Activated T-helper 1 cell treated with anti-CD3 and anti-CD28 coated beads, Interleukin-2, amount 50 U/mL, for 16 hours (primary cell): ENCODE data around the gene UMPS.
"Not testable (repeated sequence)": the region's sequence is repeated elsewhere in the genome, so short reads cannot be mapped to it uniquely, and the experiment has no call there.

Experiments used
- DNase-seq, 2 donors: peaks; one replicate each; pipeline ENCODE4 v3.0.0-alpha.2; 2020; ENCODE audit warnings: low read depth in 1 of 2, low spot score in 1 of 2

Gene UMPS

GRCh38 chr3:124779116-124779515, 48.9 kb downstream of the UMPS start:
- DNase-seq = no peak

DNA sequence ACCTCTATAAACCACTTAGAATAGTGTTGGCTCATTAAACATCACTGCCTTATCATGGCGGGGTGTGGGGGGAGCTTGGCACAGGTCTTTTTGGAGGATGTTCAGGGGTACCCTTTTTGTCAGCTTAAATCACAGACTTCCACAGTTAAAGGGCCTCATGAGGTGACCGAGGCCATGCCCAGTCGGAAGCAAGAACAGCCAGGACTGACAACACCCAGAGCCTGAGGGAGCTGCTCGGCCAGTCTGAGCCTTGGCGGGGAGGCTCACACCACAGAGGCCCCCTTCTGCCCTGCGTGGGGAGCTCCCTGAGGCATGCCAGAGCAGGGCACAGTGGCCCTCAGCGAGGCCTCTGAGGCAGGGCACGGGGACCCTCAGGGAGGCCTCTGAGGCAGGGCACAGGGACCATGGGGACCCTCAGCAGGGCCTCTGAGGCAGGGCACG, 49.5 kb downstream of the UMPS start:
- DNase-seq = no peak

DNA sequence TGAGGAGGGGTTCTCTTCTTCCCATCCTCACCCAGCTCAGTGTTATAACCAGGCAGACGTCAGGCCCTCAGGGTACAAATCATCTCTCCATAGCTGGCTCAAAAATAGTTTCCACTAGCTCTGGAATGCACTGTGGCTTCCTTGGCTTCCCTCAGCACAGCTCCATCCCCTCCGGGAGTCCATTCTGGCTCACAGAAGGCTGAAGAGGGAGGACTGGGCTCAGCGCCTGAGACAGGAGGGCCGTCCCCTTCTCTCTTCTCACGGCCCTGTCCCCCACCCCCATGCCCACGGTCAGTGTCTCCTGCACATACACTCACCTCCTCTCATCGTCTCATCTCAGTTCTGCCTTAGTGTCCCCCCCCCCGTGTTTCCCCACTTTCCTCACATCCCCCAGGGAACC, 50.1 kb downstream of the UMPS start:
- DNase-seq = no peak

GRCh38 chr3:124780761-124781475, 50.7 kb downstream of the UMPS start:
- no peak for DNase-seq

DNA sequence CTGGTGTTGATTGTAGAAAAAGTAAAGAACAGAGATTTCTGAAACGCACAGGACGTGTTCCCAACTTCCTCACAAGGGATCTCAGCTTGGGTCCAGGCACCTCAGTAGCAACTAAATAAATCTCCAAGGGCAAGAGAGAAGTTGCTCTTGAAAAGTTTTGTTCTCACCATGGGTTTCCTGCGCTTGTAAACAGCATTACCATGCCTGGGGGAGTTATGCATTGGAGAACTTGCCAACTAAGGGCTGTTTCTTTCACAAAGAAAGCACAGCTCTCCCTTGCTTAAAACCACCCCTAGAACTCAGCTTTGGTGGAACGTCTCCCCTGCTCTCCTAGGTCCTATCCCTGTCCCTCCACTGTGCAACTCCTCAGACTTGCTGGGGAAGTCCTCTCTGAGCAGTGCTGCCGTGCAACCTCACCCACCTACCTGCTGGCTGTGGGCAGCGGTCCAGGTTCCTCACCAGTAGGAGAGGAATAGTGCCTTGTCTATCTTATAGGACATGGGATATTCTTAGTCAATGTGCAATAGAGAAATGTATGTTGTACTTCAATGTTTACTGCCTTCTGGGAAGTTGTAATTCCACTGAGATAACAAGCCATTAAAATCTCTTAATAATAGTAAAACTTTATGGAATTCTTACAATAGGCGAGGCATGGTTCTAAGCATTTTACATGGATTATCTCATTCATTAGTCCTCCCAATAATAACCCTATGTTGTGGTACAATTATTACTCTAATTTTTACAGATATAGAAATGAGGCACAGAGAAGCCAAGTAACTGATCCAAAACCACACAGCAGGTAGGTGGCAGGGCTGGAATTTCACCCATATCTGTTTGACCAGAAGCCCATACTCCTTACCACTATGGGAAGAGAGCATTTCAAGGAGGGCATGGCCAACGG, 51.5 kb downstream of the UMPS start:
- no peak for DNase-seq

GRCh38 chr3:124782377-124782712, 52.1 kb downstream of the UMPS start:
- DNase-seq = not testable (repeated sequence)

GRCh38 chr3:124783696-124784095, 53.4 kb downstream of the UMPS start:
- DNase-seq = no peak

- DNase-seq = no peak
Measured at GRCh38 chr3:124784686-124785382, 54.6 kb downstream of the UMPS start.

GRCh38 chr3:124785973-124786372, 55.7 kb downstream of the UMPS start:
- no peak for DNase-seq

DNA sequence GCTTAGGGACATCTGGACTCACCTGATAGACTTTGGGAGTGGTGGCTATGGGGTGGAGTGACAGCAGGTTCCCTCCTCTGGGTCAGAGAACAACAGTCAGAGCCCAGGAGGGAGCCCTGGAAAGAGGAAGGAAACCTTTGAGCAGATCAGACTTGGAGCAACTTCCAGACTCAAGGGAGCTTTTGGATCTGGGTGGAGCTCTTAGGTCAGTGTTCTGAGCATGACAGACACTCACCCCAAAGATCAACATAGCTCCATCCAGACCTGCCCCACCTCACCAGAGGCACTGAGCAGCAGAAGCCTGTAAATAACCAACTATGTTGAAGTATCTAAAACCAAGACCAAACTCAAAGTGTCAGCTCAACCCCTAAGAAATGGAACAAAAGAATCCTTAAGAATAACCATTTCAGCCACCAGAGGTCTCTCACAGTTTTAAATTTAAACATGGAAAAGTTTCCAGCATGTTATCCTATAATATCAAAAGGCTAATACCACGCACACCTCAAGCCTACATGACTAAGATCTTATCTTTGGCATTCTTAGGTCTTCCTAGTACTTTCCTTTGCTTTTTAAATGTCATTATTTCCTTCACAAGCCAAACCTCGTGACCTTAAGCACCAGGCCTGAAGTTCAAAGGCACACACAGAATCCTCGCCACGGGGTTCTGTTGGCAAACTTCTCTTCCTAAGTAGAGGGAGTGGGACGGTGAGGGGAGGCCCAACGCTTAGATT, 56.4 kb downstream of the UMPS start:
- no peak for DNase-seq

DNA sequence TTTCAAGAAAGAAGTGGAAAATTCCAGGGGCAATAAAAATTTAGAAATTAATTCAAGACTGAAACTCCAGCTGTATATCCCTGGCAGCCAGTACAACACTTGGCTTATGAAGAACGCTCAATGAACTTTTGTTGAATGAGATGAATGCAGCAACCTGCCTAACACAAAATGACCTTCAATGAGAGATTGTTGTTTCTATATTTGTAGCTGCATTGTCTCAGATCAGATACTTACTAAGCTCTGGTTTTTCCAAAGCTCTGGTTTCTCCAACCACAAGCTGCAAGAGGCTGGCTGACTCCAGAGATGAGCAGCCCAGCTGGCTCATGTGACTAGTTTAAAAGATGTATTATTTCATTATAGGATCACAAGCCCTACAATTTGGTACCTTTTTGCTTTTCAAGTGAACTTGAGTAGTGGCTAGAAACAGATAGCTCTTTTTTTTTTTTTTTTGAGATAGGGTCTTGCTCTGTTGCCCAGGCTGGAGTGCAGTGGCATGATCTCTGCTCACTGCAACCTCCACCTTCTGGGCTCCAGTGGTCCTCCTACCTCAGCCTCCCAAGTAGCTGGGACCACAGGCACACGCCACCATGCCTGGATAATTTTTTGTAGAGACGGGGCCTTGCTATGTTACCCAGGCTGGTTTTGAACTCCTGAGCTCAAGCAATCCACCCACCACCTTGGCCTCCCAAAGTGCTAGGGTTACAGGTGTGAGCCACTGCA, 57.4 kb downstream of the UMPS start:
- no peak for DNase-seq

DNA sequence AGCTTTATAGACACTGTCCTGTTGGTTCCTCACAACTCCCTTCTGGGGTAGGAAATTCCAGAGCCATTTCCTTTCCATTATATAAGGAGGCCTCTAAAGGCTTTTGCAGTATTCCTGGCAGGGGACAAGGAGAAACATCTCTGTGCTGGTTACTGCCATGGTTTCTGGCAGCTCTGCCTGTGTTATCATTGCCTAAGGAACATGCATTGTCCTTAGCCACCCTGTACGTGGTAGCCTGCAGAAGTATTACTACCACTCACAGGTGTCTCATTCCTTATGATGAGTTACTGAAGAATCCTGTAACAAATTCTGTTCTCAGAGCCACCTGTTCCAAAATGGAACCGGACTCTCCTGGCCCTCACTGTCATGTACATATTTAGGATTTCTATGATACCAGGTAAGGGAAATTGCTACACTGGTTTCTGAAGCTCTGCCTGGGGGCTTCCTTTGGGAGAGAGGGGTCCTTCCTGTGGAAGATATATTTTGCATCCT, 58.0 kb downstream of the UMPS start:
- DNase-seq = no peak

- not testable (repeated sequence) for DNase-seq
Measured at GRCh38 chr3:124789103-124789502, 58.9 kb downstream of the UMPS start.

GRCh38 chr3:124791142-124791541, 60.9 kb downstream of the UMPS start:
- DNase-seq = no peak

- no peak for DNase-seq
Measured at GRCh38 chr3:124791639-124792151, 61.4 kb downstream of the UMPS start.

GRCh38 chr3:124792341-124793040, 62.2 kb downstream of the UMPS start:
- DNase-seq = no peak

DNA sequence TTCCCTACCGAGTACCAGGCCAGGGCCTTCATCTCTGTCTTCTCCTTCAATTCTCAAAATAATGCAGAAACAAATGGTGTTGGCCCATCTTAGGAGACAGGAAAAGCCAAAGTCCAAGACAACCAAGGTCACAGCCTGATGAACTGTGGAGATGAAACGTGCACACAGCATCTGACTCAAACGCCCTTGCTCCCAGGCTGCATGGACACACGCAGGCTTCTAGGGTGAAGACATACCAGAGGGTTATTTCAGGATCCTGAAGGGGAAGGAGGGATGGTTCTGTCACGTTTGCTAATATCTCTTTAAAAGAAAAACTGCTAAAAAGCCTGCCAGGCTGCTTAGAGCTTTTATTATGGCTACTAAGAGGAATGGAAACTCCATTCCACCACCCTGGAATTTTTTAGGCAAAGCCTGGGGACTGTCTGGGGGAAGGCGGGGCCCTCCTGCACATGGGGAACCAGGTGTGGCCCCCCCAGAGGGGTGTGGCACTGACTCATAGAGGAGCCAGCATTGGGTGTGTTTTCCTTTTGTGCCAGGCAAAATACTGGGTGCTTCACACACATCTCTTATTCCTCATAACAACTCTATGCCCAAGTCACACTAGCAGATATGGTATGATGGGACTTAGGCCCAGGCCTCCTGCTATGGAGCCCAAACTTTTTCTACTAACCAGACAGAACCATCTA, 62.9 kb downstream of the UMPS start:
- no peak for DNase-seq

- no peak for DNase-seq
Measured at GRCh38 chr3:124796477-124796876, 66.2 kb downstream of the UMPS start.

- no peak for DNase-seq
Measured at GRCh38 chr3:124797426-124797945, 67.2 kb downstream of the UMPS start.
